ENCODE results near the gene OCEL1.

DNA sequence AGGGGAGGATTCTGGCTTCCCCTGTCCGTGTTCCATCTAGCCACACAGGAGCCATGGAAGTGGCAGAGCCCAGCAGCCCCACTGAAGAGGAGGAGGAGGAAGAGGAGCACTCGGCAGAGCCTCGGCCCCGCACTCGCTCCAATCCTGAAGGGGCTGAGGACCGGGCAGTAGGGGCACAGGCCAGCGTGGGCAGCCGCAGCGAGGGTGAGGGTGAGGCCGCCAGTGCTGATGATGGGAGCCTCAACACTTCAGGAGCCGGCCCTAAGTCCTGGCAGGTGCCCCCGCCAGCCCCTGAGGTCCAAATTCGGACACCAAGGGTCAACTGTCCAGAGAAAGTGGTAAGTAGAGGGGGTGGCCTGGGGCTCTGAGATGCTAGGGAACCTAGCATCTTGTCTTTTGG is 42.7 kb downstream of the OCEL1 start:
- TF ChIP-seq, protein P1, sequence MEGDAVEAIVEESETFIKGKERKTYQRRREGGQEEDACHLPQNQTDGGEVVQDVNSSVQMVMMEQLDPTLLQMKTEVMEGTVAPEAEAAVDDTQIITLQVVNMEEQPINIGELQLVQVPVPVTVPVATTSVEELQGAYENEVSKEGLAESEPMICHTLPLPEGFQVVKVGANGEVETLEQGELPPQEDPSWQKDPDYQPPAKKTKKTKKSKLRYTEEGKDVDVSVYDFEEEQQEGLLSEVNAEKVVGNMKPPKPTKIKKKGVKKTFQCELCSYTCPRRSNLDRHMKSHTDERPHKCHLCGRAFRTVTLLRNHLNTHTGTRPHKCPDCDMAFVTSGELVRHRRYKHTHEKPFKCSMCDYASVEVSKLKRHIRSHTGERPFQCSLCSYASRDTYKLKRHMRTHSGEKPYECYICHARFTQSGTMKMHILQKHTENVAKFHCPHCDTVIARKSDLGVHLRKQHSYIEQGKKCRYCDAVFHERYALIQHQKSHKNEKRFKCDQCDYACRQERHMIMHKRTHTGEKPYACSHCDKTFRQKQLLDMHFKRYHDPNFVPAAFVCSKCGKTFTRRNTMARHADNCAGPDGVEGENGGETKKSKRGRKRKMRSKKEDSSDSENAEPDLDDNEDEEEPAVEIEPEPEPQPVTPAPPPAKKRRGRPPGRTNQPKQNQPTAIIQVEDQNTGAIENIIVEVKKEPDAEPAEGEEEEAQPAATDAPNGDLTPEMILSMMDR (IDR thresholded peaks at IDR 0.05; ENCODE audit: low read depth, low read length, poor library complexity, severe bottlenecking), result no peak
- no peak for TF ChIP-seq EZH2phosphoT487 (IDR thresholded peaks at IDR 0.05; ENCODE audit: borderline replicate concordance, low read length)

All from DOHH2 (cell line).